HG03066 (cell line): ENCODE results near the gene IZUMO1.
A peak's percentile ranks its signal among the peaks of the same experiment; 100 is the strongest.
"Not testable (repeated sequence)": the region's sequence is repeated elsewhere in the genome, so short reads cannot be mapped to it uniquely, and the experiment has no call there.

Source experiments
- ATAC-seq: cut with Tn5 transposase; IDR thresholded peaks from one replicate; pipeline ENCODE4 v1.9.1; 2021; ENCODE audit warnings: low read depth; ENCODE audit not compliant: unreplicated experiment

Gene IZUMO1

DNA sequence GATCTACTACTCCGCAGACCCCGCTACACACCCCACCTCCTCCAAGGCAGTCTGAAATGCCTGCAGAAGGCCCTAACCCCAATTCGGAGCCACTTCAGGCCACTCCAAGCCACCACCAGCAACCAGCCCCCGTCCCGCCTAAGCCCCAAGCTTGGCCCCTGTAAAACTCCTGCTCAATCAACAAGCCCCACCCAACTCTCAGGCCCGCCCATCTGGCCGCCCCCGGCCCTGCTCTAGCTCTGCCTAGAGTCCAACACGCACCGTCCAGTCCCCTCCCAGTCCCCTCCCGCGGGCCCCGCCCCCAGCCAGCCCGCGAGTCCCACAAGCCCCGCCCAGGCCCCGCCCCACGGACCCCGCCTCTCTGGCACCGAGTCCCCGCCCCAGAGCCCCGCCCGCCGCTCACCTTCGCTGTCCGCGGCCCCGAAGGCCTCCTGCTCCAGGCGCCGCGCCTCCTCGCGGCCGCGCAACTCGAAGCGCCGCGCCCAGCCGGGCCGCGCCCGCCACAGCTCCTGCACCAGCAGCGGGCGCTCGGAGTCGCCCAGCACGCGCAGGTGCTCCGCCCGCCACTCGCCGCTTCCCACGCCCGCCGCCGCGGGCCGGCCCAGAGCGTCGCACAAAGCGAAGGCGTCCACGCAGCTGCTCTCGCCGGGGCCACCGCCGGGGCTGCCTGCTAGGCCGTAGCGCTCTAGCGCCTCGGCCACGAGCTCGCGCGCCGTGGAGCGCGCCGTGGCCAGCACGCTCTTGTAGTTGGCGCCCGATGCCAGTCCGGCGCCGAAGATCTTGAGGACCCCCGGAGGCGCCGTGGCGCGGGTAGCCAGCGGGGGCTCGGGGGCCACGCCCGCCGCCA is 7.9 kb downstream of the IZUMO1 start:
- ATAC-seq: peak; percentile 74

DNA sequence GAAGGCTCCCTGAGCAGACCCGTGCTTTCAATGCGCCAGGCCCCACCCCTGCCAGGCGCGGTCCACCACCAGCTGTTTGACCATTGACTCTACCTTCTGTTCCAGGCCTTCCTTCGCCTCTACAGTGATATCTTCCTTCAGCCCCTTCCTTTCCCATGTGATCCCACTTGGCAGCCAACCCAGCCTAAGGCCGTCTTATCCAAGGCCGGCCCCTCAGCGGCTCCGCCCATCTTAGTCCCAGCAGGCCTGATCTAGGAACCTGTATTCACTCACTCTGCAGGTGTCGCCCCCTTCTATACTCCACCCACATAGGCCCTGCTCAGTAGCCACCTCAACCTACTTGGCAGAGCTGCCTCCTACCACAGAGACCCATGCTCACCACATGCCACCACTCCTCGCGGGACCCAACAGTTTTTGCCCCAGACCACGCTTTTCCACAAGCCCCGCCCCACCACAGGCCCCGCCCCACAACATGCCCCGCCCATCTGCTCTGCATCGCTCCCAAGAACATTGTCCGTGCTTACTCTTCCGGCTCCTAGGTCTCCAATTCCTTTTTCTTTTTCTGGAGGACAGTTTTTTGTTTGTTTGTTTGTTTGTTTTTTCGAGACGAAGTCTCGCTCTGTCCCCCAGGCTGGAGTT is 9.2 kb downstream of the IZUMO1 start:
- no peak for ATAC-seq

DNA sequence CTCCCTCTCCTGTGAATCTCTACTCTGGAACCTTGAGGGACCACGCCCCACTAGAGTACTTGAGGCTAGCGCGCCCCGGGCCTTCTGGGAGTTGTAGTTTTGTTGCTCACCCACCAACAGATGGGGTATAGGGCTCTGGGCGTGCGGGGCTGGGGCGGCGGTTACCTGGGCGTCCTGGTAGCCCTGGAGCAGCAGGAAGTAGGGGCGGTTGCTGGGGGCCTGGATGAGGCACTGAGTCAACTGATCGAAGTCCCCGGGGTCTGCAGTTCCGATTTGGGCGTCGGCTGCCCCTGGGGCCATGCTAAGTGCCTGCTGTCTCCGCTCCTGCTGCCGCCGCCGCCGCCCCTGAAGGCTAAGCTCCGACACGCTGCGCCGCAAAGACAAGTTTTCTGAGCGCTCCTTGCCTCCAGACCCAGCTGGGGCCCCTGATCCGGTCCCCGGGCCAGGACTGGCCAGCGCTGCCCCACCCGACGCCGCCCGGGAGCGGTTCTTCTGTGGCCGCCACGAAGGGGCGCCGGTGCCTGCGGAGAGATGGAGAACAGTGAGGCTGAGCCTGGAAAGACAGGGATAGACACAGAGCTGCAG is 11.6 kb downstream of the IZUMO1 start:
- no peak for ATAC-seq

DNA sequence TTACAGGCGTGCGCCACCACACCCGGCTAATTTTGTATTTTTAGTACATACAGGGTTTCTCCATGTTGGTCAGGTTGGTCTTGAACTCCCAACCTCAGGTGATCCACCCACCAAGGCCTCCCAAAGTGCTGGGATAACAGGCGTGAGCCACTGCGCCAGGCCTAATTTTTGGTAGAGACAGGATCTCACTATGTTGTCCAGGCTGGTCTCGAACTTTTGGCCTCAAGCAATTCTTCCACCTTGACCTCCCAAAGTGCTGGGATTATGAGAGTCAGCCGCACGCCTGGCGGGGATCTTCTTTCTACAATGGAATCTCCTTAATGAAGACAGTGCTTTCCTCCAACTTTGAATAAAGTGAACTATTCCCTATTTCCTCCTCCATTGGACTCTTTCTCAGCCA is 12.1 kb downstream of the IZUMO1 start:
- ATAC-seq: no peak

DNA sequence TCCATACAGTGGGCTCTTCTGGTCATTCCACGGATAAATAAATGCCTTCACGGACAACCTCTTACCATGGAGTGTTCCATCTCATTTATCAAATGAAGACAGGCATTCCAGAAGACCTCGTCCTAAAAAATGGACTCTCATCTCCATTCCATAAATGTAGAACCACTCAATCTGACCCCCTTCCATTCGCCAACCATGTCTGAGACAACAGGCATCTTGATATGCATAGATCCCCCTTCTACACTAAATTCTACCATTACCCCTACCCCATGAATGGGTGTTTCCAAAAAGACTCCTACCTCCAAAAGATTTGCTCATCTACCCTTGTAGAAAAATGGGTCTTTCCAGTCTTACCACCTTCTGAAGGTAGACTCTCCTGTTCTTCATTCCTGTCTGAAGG is 15.3 kb downstream of the IZUMO1 start:
- ATAC-seq: no peak

GRCh38 chr19:48728911-48729664 is 17.6 kb downstream of the IZUMO1 start:
- ATAC-seq: no peak

- no peak for ATAC-seq
These were observed 20.2 kb downstream of the IZUMO1 start for GRCh38 chr19:48726556-48726955.

GRCh38 chr19:48724796-48725753 is 21.6 kb downstream of the IZUMO1 start:
- ATAC-seq: no peak

DNA sequence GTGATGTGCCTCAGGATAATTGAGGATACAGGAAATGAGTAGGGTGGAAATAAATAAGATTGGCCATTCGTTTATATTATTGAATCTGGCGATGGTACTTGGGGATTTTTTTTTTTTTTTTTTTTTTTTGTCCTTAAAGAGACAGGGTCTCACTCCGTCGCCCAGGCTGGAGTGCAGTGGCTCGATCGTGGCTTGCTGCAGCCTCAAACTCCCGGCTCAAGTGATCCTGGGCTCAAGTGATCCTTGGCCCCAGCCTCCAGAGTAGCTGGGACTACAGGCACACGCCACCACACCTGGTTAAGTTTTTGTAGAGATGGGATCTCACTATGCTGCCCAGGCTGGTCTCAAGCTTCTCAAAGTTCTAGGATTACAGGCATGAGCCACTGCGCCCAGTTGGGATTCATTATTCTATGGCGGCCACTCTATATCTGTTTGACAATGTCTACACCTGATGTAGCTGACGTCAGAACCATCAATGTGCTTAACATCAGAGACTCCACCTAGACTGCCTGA is 24.5 kb downstream of the IZUMO1 start:
- no peak for ATAC-seq

- ATAC-seq: peak; percentile 84
These were observed 26.0 kb downstream of the IZUMO1 start for GRCh38 chr19:48720613-48721296.

- no peak for ATAC-seq
These were observed 26.5 kb downstream of the IZUMO1 start for GRCh38 chr19:48720251-48720612.

- ATAC-seq: no peak
These were observed 27.2 kb downstream of the IZUMO1 start, which contains the start of gene MAMSTR for GRCh38 chr19:48719263-48720171. Gene MAMSTR, minus strand, starts transcription at chr19:48719725. Its CDS starts 694 bp downstream, at chr19:48719031.

- no peak for ATAC-seq
These were observed 27.9 kb downstream of the IZUMO1 start for GRCh38 chr19:48718711-48719231.

DNA sequence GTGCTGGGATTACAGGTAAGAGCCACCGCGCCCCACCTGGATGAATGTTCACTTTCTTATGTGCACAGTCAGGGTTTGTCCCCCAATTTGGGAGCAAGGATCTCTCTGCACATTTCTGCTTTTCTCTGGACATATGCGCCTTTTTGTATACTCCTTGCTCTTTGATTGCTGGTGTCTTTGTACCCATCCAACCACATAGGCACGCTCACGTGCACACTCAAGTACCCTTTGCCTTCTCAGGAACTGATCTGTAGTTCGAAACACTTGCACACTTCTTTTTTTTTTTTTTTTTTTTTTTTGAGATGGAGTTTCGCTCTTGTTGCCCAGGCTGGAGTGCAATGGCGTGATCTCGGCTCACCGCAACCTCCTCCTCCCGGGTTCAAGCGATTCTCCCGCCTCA is 28.6 kb downstream of the IZUMO1 start:
- not testable (repeated sequence) for ATAC-seq

DNA sequence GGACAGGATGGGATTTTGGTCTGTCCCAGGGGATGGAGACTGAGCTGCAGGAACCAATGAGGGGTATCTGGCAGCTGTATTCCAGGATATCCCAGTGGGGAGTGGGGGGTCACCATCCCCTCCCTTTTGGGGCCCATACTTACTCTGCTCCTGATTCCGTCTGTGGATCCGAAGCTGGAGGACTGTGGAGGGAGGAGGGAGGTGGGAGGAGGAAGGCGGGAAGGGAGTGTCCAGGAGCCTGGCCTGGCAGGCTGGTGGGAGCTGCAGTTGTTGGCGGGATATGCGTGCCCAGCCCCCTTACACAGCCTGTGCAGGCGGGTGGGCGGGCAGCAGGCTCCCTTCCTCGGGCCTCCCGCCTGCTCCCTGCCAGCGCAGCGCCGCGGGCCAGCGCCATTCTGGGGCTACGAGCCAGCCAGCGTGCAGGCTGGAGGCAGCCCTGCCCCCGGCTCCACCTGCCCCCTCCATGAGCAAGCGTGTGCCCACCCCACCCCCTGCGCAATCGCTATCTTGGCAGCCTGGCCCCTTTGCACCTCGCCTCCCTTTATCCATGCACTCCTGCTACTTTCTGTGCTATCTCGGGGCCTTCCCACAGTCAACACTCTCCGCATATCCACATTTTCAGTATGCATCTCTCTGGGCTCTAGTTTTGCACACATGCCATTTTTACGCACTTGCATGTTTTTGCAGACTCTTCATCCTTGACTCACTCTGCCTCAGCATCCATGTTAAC is 30.0 kb downstream of the IZUMO1 start:
- ATAC-seq: no peak

DNA sequence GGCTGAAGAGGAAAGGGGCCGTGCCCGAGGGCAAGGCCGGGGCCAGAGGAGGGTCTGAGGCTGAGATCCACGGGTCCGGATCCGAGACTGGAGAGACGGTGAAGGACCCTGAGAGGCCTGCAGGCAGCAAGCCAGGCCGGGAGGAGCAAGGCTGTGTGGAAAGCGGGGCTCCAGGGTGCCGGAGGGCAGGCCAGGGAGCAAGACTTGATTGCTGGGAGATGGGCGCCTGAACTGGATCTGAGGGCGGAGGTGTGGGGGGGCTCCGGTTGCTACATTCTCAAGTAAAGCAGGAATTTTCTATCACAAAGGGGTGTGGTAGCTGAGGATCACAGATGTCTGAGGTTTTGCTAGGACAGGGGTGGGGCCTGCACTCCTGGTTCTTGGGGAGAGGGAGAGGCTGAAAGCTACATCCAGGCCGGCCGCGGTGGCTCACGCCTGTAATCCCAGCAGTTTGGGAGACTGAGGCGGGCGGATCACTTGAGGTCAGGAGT is 31.0 kb downstream of the IZUMO1 start:
- no peak for ATAC-seq
